ES-I3 (cell line): ENCODE data around the gene LRMDA.

Source experiments
- H3K36me3 ChIP-seq: 2 replicates; pipeline ENCODE4 v1.6.1; 2013; ENCODE audit warnings: mild to moderate bottlenecking, low read length, control low read depth, moderate library complexity; ENCODE audit not compliant: insufficient read depth
- H3K4me1 ChIP-seq: 2 replicates; pipeline ENCODE4 v1.6.1; 2013; ENCODE audit warnings: mild to moderate bottlenecking, control low read depth, low read length; ENCODE audit not compliant: insufficient read depth
- H3K9ac ChIP-seq: 2 replicates; pipeline ENCODE4 v1.6.1; 2013; ENCODE audit warnings: low read depth, mild to moderate bottlenecking, low read length, moderate library complexity
- H3K9me3 ChIP-seq: 2 replicates; pipeline ENCODE4 v1.6.1; 2013; ENCODE audit warnings: mild to moderate bottlenecking, low read length, moderate library complexity; ENCODE audit not compliant: control insufficient read depth, insufficient read depth

The LRMDA gene

DNA sequence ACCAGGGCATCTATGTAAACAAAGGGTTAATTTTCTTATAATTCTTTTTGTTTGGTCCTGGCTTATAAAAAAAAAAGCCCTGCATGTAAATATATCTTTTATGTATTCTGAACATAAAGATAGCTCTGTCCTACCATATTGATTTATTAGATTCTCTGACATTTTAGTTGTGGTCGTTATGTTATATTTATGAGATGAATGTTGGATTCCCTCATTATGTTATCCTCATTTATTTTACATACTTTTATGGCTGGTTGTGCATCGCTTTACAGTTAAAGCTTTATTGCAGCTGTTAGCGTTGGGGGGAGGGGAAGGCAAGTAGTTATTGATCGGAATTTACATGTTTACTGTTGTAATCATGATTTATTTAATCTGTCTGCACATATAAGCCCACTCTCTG, 431.5 kb downstream of the LRMDA start:
- Histone ChIP-seq H3K9ac (no peak overlapping the region), H3K4me1 (peaks cover 6% of the 10 kb centered on the region; the same call in 1 of the 2 replicates), H3K36me3 (no peaks in the 10 kb centered on the region), H3K9me3 (no peaks in the 10 kb centered on the region)

- Histone ChIP-seq H3K9me3 (no peaks in the 10 kb centered on the region), H3K4me1 (no peaks in the 10 kb centered on the region), H3K36me3 (no peaks in the 10 kb centered on the region), H3K9ac (no peak overlapping the region)
These were observed 433.3 kb downstream of the LRMDA start for GRCh38 chr10:75864717-75865116.

- no peaks in the 10 kb centered on the region for H3K4me1 ChIP-seq
- no peaks in the 10 kb centered on the region for H3K9me3 ChIP-seq
- no peak overlapping the region for H3K9ac ChIP-seq
- H3K36me3 ChIP-seq, result no peaks in the 10 kb centered on the region
These were observed 434.2 kb downstream of the LRMDA start for GRCh38 chr10:75865413-75866299.

DNA sequence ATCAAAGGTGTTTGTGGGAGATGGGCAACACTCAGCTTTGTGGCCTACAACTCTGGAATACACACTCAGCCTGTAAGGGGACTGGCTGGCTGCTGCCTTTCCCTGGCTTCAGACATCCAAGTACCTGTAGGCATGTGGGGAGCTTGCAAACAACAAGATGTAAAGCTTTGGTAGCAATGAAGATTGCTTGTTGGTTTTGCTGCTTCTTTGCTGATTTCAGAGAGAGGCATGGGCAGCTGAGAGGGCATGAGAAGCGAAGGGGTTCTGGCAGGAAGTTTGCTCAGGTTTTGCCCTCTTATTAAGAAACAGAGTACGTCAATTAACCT, 434.8 kb downstream of the LRMDA start:
- Histone ChIP-seq H3K4me1 (no peaks in the 10 kb centered on the region), H3K36me3 (no peaks in the 10 kb centered on the region), H3K9me3 (no peaks in the 10 kb centered on the region), H3K9ac (no peak overlapping the region)

GRCh38 chr10:75866731-75867130, 435.3 kb downstream of the LRMDA start:
- H3K4me1 ChIP-seq, result no peaks in the 10 kb centered on the region
- H3K9ac ChIP-seq, result no peak overlapping the region
- H3K9me3 ChIP-seq, result no peaks in the 10 kb centered on the region
- H3K36me3 ChIP-seq, result no peaks in the 10 kb centered on the region

- no peaks in the 10 kb centered on the region for H3K36me3 ChIP-seq
- H3K9ac ChIP-seq, result no peak overlapping the region
- no peaks in the 10 kb centered on the region for H3K4me1 ChIP-seq
- H3K9me3 ChIP-seq, result no peaks in the 10 kb centered on the region
These were observed 437.1 kb downstream of the LRMDA start for GRCh38 chr10:75868574-75868973.

DNA sequence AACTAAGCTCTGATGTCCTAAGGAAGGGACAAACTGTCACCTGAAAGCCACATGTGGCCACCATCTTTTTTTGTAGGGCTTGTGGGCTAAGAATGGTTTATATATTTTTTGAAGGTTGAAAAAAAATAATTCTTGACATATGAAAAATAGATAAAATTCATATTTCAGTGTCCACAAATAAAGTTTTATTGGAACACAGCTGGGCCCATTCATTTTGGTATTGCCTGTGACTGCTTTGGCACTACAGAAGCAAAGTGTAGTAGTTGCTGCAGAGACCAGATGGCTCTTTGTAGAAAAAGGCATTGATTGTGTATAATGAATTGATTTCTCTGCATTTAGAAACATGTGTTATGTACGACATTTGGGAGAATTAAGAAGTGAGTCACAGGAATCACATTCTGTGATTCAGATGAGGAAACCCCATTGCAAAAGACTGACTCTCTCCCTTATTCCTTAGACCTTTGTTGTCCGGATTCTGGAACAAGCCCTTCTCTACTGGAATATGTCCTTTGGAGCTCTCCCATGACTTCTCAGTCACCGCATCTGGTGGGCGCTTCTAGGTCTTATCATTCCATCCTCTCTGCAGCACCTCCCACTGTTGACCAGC, 438.7 kb downstream of the LRMDA start:
- Histone ChIP-seq H3K36me3 (no peaks in the 10 kb centered on the region), H3K9ac (no peak overlapping the region), H3K9me3 (no peaks in the 10 kb centered on the region), H3K4me1 (no peaks in the 10 kb centered on the region)

DNA sequence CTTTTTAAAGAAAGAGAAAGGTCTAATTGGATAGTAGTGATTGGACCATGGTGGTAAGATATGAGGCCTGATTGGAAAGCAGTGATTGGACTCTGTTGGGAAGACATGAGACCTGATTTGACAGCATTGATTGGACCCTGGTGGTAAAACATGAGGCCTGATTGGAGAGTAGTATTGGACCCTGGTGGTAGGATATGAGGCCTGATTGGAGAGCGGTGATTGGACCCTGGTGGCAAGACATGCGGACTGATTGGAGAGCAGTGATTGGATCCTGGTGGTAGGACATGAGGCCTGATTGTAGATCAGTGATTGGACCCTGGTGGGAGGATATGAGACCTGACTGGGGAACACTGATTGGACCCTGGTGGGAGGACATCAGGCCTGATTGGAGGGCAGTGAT, 444.3 kb downstream of the LRMDA start:
- Histone ChIP-seq H3K4me1 (no peaks in the 10 kb centered on the region), H3K9ac (no peak overlapping the region), H3K9me3 (no peaks in the 10 kb centered on the region), H3K36me3 (no peaks in the 10 kb centered on the region)

DNA sequence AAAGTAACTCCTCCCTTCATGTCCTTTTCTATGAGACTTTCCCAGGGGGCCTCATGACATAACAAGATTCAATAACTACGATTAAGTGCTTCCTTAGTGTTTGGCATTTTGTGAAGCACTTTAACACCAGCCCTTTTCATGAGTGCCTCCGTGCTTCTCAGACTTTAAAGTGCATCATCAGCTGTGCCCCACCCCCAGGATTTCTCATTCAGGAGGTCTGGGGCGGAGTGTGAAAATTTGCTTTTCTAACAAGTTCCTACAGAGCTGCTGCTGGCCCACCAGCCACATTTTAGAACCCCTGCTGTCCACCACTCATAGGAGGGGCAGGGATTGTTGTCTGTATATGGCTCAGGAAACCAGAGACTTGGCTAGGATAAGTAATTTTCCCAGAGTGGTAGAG, 445.3 kb downstream of the LRMDA start:
- H3K9me3 ChIP-seq, result no peaks in the 10 kb centered on the region
- H3K4me1 ChIP-seq, result no peaks in the 10 kb centered on the region
- no peaks in the 10 kb centered on the region for H3K36me3 ChIP-seq
- no peak overlapping the region for H3K9ac ChIP-seq

- H3K9ac ChIP-seq, result no peak overlapping the region
- H3K36me3 ChIP-seq, result no peaks in the 10 kb centered on the region
- no peaks in the 10 kb centered on the region for H3K9me3 ChIP-seq
- no peaks in the 10 kb centered on the region for H3K4me1 ChIP-seq
These were observed 446.5 kb downstream of the LRMDA start for GRCh38 chr10:75877877-75878276.

DNA sequence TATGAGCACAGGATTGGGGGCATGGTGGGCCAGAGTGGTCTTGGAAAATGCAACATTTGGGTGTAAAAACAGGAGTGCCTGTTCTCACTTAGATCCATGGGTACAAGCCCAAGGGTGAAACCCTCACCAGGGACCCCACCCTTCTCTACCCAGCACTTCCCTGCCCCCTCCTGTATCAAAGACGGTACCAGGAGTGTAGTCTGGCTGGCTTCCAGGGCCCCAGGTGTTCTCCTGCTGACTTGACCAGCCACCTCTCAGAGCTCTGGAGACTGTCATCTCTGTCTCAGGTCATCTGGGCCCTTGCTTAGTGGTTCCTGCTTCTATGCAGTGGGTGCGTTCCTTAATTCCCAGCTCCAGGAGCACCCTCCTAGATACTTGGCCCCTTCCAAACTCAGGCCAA, 447.2 kb downstream of the LRMDA start:
- Histone ChIP-seq H3K36me3 (no peaks in the 10 kb centered on the region), H3K4me1 (no peaks in the 10 kb centered on the region), H3K9ac (no peak overlapping the region), H3K9me3 (no peaks in the 10 kb centered on the region)

GRCh38 chr10:75880031-75880775, 448.8 kb downstream of the LRMDA start:
- no peaks in the 10 kb centered on the region for H3K4me1 ChIP-seq
- no peak overlapping the region for H3K9ac ChIP-seq
- H3K36me3 ChIP-seq, result no peaks in the 10 kb centered on the region
- H3K9me3 ChIP-seq, result no peaks in the 10 kb centered on the region

- no peaks in the 10 kb centered on the region for H3K9me3 ChIP-seq
- H3K9ac ChIP-seq, result no peak overlapping the region
- no peaks in the 10 kb centered on the region for H3K36me3 ChIP-seq
- H3K4me1 ChIP-seq, result no peaks in the 10 kb centered on the region
These were observed 452.0 kb downstream of the LRMDA start for GRCh38 chr10:75883081-75884072.

GRCh38 chr10:75884808-75885207, 453.4 kb downstream of the LRMDA start:
- Histone ChIP-seq H3K36me3 (no peaks in the 10 kb centered on the region), H3K9ac (no peak overlapping the region), H3K9me3 (no peaks in the 10 kb centered on the region)

More at GRCh38 chr10:75884808-75885207, 453.4 kb downstream of the LRMDA start:
- no peaks in the 10 kb centered on the region for H3K4me1 ChIP-seq
